T47D (cell line): ENCODE data around the gene MFAP4.

ENCODE experiments used
- DNase-seq, 2 experiments: peaks; one replicate each; pipeline versions ENCODE4 v3.0.0 to v3.0.0-alpha.2; 2011 to 2012; ENCODE audit warnings: low read depth in 1 of 2, low spot score in 1 of 2
- JUND ChIP-seq: IDR thresholded peaks from 2 replicates; pipeline ENCODE4 v1.6.1; 2012; ENCODE audit warnings: low read depth
- in situ Hi-C: cut with HindIII; loops from 2 replicates; pipeline ENCODE4 v1.10.0; 2016; ENCODE audit warnings: low sequenced_read_pairs, low pct_unique_long_range_greater_than_20kb

MFAP4 gene

DNA sequence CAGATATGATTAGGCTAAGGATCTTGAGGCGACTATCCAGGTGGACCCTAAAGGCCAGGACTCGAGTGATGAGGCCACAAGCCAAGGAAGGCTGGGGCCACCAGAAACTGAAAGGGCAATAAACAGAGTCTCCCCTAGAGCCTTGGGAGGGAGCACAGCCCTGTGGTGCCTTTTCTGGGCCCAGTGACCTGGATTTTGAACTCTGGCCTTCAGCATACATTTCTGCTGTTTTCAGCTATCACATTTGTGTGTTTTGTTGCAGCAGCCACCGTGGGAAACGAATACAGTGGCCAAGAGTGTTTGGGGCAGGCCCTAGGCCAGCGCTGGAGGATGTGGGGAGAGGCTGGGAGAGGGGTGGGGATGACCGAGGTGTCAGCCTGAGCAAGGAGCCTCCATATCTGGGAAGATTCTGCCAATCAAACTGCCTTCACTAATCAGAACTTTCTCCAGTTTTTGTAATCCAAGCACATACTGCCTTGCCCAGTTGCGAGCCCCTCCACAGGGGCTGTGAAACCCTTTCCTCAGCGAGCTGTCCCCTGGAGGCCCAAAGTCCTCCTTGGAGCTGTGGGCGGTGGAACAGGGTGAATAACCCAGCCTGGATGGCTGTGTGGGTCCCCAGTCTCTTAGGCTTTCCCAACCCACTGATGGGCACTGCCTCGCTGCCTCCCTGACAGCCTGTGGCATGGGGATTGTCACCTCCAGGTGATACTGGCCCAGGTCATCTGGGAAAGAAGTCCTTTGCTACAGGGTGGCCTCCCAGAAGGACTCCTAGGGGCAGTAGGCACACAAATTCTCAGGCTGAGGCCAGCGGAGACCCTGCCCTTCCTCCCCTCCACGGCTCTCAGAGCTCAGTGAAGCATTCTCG is 41.3 kb downstream of the MFAP4 start:
- in situ Hi-C loops: no loop called here
- no peak for TF ChIP-seq JUND
- no peak for DNase-seq

DNA sequence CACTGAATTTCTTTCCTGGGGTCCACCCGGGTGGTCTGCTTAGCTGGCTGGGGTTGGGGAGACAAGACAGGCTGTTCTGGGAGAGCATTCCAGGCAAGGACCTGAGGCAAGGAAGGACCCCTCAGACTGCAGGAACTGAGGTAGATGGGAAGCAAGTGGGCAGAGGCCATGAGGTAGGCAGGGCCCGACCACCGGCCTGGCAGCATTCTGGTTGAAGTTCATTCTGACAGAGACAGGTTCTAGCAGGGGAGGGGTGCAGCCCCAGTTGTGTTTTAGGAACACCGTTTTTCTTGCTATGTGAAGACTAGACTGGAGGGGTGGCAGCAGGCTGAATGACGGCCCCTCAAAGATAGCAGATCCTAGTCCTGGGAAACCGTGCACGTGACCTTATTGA is 41.9 kb downstream of the MFAP4 start:
- no peak for TF ChIP-seq JUND
- in situ Hi-C loops: no loop called here
- DNase-seq: no peak

DNA sequence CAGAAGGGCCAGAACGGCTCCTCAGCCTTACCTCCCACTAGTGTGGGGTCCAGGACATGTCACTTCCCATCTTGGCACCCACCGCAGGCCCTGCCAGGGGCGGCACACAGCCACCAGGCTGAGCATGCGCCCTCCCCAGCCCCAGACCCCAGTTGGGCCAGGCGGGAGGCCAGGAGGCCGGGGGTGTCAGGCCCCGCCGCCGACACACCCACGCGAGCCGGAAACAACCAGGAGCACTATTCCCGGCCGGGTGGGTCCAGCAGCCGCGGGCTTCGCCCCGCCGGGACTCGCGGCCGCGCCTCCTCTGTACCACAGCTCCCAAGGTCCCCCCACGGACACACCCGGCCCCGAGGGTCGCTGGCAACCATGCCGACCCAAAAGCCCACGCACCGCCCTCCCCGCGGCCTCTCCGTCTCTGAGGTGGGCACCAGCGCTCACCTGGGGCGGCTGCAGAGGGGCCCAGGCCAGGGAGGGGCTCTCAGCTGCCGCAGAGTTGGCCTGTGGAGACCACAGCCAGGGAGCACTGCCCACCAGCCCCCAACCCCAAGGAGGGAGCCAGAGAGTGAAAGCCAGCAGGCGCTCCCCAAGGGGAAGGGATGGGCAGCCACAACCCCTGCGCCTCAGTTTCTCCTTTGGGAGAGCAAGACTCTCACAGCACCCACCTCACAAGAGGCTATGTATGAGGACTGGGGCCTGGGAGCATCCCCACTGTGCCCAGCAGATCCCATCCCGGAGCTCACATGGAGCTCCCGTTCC is 42.5 kb downstream of the MFAP4 start:
- DNase-seq: no peak
- in situ Hi-C loops: no loop called here
- no peak for TF ChIP-seq JUND

DNA sequence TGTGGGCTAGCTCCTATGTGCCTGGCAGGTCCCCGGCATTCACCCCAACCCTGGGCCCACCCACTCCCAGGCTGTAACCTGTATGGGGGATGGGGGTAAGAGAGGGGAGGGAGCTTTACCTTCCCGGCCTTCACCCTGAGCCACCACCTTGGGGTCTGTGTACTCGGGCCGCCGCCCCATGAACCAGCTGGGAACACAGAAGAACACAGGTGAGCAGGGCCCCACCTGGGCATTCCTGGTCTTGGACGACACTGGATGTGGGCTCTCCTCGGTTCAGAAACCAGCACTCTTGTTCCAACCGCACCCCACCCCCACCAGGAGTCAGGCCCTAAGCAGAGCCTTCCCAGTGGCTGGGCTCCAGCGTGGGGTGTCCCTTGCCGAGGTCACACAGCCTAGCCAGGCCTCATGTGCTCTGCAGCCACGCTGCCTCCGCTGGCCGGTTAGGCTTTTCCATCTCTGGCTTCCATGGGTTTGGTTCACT is 43.3 kb downstream of the MFAP4 start:
- in situ Hi-C loops: no loop called here
- no peak for DNase-seq
- no peak for TF ChIP-seq JUND

DNA sequence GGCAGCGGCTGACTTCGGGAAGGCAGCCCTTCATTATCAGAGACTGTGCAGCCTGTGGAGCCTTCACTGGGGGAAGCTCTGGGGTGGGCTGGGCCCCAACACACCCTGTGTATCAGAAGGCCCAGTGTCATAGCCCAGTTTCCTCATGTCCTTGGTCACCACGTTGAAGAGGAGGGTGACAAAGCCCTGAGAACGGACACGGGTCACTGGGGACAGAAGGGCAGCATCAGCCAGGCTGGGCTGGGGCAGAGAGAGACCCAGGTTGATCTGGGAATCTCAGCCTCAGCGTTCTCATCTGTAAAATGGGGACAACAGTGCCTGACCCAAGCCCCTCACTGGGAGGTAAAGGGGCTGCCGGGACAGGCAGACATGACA is 43.7 kb downstream of the MFAP4 start:
- TF ChIP-seq JUND: no peak
- no peak for DNase-seq
- in situ Hi-C loops: no loop called here

DNA sequence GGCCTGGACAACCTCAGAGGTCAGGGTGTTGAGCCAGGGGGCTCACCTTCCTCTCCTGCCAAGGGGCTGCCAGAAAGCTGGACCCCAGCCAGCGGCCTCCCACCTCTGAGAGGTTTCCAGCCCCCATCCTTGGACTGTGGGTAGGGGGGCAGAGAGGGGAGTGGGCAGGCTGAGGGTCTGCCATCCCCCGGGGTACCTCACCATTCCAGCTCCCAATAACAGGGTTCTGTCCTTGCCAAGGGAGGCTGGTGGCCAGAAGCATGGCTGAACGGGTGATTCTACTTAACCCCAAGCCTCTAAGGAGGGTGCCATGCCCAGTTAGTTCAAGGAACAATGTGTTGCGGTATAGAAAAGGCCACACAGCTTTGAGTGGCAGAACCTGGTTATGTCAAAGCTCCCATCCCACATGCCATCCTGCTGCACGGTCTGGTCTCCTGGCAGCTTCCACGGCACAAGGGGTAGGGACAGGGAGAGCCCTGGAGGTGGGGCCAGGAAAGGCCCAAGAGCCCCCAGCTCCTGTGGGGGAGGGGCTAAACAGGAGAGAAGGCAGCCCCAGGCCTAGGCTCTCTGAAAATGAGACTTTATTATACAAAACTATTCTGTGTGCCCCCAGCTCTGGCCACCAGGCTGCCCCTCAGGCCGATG is 44.3 kb downstream of the MFAP4 start:
- in situ Hi-C loops: no loop called here
- no peak for TF ChIP-seq JUND
- no peak for DNase-seq

DNA sequence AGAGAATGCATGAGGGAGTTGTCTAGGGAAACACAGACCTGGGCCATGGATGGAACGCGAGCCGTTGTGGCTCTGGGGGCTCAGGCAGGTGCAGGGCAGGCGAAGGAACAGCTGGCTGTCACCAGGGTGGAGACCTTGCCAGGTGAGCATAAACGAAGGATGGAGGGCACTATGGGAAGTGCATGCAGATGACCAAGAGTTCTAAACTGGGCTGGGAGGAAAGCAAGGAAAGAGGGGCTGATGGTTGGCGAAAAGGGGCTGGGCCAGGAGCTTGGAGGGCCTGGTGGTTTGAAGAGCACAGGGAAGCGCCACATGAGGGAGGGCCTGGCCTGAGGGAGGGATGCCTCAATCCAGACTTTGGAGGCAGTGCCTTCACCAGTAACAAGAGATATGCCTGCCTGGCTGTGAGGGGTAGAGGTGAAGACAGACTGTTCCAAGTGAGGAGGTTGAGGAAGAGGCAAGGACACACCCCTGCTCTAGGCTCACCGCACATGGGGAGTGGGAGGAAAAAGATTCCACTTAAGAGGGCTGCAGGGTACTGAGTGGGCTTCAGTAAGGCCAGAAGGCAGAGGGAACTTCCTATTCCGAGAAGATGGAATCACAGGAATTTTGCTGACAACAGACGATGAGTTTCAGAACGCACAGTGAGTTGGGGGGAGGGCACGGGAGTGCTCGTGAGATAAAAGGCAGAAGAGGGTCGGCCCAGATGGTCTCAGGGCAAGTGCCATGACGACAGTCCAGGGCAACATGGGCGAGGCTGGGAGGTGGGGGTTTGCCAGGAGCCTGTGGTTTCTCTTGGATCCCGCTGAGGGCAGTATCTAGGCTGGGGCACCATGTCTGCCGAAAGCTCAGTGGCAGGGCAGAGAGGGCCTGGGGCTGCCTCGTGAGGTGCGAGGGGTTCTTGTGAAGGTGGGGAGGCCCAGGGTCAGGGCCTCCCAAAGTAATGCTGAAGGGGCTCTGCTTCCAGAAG is 45.1 kb downstream of the MFAP4 start:
- no peak for DNase-seq
- TF ChIP-seq JUND: no peak
- in situ Hi-C loops: no loop called here

DNA sequence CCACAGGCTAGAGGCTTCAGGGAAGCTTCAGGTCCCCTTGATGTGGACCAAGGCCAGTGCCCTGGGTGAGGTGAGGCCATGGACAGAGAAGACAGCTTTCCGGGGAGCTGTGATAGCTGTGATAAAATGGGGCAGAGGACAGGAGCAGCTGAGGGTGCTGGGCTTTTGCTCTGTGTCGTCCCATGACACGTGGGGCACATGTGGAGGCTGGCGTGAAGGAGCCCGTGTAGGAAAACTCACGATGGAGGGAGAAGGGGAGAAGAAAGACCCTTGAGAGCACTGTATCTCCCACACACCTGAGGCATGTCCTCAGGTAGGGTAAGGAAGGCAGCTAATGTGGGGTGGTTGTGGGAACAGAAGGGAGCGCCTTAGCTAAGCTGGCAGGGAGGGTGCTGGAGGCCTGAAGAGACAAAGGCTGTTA is 45.8 kb downstream of the MFAP4 start:
- TF ChIP-seq JUND: no peak
- no peak for DNase-seq
- in situ Hi-C loops: no loop called here

DNA sequence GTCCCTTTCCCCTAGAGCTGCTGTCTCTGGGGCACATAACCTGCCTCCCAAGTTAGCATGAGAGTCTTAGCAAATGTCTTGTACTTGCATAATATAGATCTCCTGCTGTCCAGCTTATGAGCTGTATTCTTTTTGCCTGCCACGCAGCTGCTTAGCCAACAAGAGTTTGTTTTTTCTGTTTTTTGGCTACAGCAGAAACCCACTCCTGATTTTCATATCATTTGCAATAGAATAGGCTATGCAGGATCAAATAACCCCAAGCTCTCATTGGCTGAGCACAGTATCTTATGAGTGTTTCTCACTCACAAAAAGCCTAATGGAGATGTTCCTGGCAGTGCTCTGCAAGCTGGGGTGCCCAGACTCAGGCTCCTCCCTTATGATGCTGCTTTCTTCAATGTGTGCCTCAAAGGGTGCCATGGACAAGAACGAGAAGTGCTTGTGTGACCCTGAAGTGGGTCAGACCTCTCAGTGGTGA is 47.6 kb downstream of the MFAP4 start:
- in situ Hi-C loops: no loop called here
- no peak for DNase-seq
- TF ChIP-seq JUND: no peak

DNA sequence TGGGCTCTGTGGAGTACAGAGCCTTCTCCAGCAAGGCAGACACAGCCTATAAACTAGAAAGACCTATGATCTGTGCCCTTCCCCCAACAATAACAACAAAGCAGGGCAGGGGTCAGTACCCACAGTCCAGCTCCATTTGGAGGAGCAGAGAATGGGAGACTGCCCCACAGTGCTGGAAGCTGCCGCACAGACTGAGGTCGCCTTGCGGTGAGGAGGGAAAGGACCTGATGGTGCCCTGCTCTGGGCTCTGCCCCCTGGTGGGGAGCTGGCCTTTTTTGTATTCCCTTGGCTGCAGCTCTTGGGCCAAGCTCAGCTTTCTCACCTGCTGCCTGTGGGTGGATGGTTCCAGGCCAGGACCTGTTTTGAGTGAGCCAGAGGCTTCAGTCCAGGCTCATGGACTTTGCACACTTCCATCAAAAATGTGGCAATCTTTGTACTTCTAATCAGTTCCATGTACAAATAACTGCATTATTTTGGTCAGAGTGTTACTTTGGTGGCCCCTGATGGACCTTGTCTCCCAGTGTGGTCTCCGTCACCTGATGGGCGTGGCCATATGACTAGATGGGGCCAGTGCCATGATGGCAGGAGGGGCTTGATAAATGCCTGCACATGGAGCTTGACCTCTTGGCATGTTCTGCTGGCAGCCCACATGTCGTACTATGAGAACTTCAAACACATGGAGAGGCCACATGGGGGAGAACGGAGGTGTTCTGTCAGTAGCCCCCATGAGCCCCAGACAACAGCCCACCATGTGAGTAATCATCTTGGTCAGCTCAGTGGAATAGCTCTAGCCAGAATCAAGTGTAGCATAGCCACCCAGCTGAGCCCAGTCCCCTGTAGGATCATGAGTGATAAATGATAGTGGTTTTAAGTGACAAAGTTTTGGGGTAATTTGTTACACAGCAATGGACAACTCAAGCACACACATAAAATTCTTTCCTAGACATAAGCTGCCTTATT is 48.7 kb downstream of the MFAP4 start:
- peak; percentile 72 to 76 for DNase-seq
- no peak for TF ChIP-seq JUND
- in situ Hi-C loops: no loop called here

DNA sequence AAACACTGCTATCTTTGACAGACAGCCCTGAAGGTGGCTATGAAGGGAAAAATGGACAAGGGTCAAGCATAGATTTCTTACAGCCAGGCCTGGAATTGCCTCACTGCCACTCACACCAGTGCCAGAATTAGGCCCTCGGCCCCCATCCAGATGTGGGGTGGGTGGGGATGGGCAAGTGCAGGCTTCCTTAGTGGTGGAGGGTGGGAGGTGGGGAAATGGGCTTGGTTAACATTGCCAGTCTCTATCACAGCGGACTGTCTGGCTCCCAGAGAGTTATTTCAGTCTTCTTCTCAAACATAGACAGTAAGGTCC is 49.3 kb downstream of the MFAP4 start:
- in situ Hi-C loops: no loop called here
- DNase-seq: no peak
- no peak for TF ChIP-seq JUND
